ENCODE data around the gene WIPI1. TPM values are rescaled to one million over a fixed set of nuclear protein-coding genes. Genes with fewer than 3 reads are reported as not detected.
"Not testable (repeated sequence)": the region's sequence is repeated elsewhere in the genome, so short reads cannot be mapped to it uniquely, and the experiment has no call there.

WIPI1 gene
- total RNA-seq, 8 experiments from 2014 or later = 11.7 to 82.8 (median 39.1) TPM

- ATAC-seq (replicated peaks in 6 of 8) = no peak
- H3K27ac ChIP-seq = no peak overlapping the region
- no peak overlapping the region for H3K4me3 ChIP-seq
- in situ Hi-C loops (cut with MboI; ENCODE audit: low pct_unique_long_range_greater_than_20kb in 2 of 9, low sequenced_read_pairs in 9 of 9, unreplicated experiment in 9 of 9) = no loop called here
- WGBS, 10 experiments = 0 to 100% (median 96%) methylated on average over 1 of the region's 1 CpG; no CpG with 5 or more reads in 2 of the 10 experiments
- peaks cover 16 to 34% of the 10 kb centered on the region in 2 donors for H3K4me1 ChIP-seq (replicated peaks in 1 of 2)
Measured at GRCh38 chr17:68384471-68384870, 72.8 kb downstream of the WIPI1 start.

- peak in 3 of 8 experiments; percentile 29 to 47 (median 36) for ATAC-seq (replicated peaks in 6 of 8)
- H3K4me3 ChIP-seq = no peak overlapping the region
- WGBS, 10 experiments = 3 to 97% (median 86%) methylated on average over 3 to 10 of the region's 16 CpGs; no CpG with 5 or more reads in 3 of the 10 experiments
- no peak overlapping the region for H3K27ac ChIP-seq
- peaks cover 16 to 34% of the 10 kb centered on the region in 2 donors for H3K4me1 ChIP-seq (replicated peaks in 1 of 2)
- in situ Hi-C loops (cut with MboI; ENCODE audit: low pct_unique_long_range_greater_than_20kb in 2 of 9, low sequenced_read_pairs in 9 of 9, unreplicated experiment in 9 of 9) = no loop called here
Measured at GRCh38 chr17:68383443-68384321, 73.6 kb downstream of the WIPI1 start.

- 40 to 100% (median 75%) methylated on average over 1 to 3 of the region's 4 CpGs; no CpG with 5 or more reads in 3 of the 10 experiments for WGBS, 10 experiments
- in situ Hi-C loops (cut with MboI; ENCODE audit: low pct_unique_long_range_greater_than_20kb in 2 of 9, low sequenced_read_pairs in 9 of 9, unreplicated experiment in 9 of 9) = no loop called here
- H3K27ac ChIP-seq = no peak overlapping the region
Measured at GRCh38 chr17:68383120-68383442, 74.2 kb downstream of the WIPI1 start.

GRCh38 chr17:68382582-68383085 is 74.7 kb downstream of the WIPI1 start:
- no peak overlapping the region for H3K4me3 ChIP-seq
- no peak overlapping the region for H3K27ac ChIP-seq
- ATAC-seq (replicated peaks in 6 of 8) = peak in 1 of 8 experiments; percentile 5
- H3K4me1 ChIP-seq (replicated peaks in 1 of 2) = peaks cover 18 to 33% of the 10 kb centered on the region in 2 donors
- WGBS, 10 experiments = 87 to 100% (median 100%) methylated on average over 1 to 3 of the region's 3 CpGs; no CpG with 5 or more reads in 1 of the 10 experiments
- in situ Hi-C loops (cut with MboI; ENCODE audit: low pct_unique_long_range_greater_than_20kb in 2 of 9, low sequenced_read_pairs in 9 of 9, unreplicated experiment in 9 of 9) = no loop called here

More at GRCh38 chr17:68383120-68383442, 74.2 kb downstream of the WIPI1 start:
- H3K4me3 ChIP-seq = no peak overlapping the region
- H3K4me1 ChIP-seq (replicated peaks in 1 of 2) = peaks cover 18 to 38% of the 10 kb centered on the region in 2 donors
- ATAC-seq (replicated peaks in 6 of 8) = no peak

- WGBS, 10 experiments = 6 to 94% (median 46%) methylated on average over 6 to 11 of the region's 15 CpGs; no CpG with 5 or more reads in 2 of the 10 experiments
- Histone ChIP-seq H3K27ac (no peak overlapping the region), H3K4me3 (no peak overlapping the region), H3K4me1 (replicated peaks in 1 of 2) (peaks cover 13 to 29% of the 10 kb centered on the region in 2 donors)
- ATAC-seq (replicated peaks in 6 of 8) = peak in 4 of 8 experiments; percentile 7 to 64 (median 50)
- in situ Hi-C loops (cut with MboI; ENCODE audit: low pct_unique_long_range_greater_than_20kb in 2 of 9, low sequenced_read_pairs in 9 of 9, unreplicated experiment in 9 of 9) = no loop called here
Measured at GRCh38 chr17:68381076-68381900, 76.0 kb downstream of the WIPI1 start.

GRCh38 chr17:68379692-68380677 is 77.3 kb downstream of the WIPI1 start:
- ATAC-seq (replicated peaks in 6 of 8) = no peak
- WGBS, 10 experiments = 70 to 100% (median 98%) methylated on average over 2 to 11 of the region's 11 CpGs

GRCh38 chr17:68379177-68379510 is 78.2 kb downstream of the WIPI1 start:
- no peak overlapping the region for H3K27ac ChIP-seq
- H3K4me3 ChIP-seq = no peak overlapping the region
- no peak for ATAC-seq (replicated peaks in 6 of 8)
- in situ Hi-C loops (cut with MboI; ENCODE audit: low pct_unique_long_range_greater_than_20kb in 2 of 9, low sequenced_read_pairs in 9 of 9, unreplicated experiment in 9 of 9) = no loop called here
- 0 to 100% (median 90%) methylated on average over 1 to 2 of the region's 3 CpGs; no CpG with 5 or more reads in 5 of the 10 experiments for WGBS, 10 experiments
- H3K4me1 ChIP-seq (replicated peaks in 1 of 2) = peaks cover 13 to 29% of the 10 kb centered on the region in 2 donors

More at GRCh38 chr17:68379692-68380677, 77.3 kb downstream of the WIPI1 start:
- H3K27ac ChIP-seq = no peak overlapping the region
- in situ Hi-C loops (cut with MboI; ENCODE audit: low pct_unique_long_range_greater_than_20kb in 2 of 9, low sequenced_read_pairs in 9 of 9, unreplicated experiment in 9 of 9) = no loop called here
- peaks cover 13 to 29% of the 10 kb centered on the region in 2 donors for H3K4me1 ChIP-seq (replicated peaks in 1 of 2)
- no peak overlapping the region for H3K4me3 ChIP-seq

- in situ Hi-C loops (cut with MboI; ENCODE audit: low pct_unique_long_range_greater_than_20kb in 2 of 9, low sequenced_read_pairs in 9 of 9, unreplicated experiment in 9 of 9) = no loop called here
- ATAC-seq (replicated peaks in 6 of 8) = peak; percentile 62 to 98 (median 96)
- Histone ChIP-seq H3K4me1 (replicated peaks in 1 of 2) (peaks cover 13 to 29% of the 10 kb centered on the region in 2 donors), H3K4me3 (no peak overlapping the region), H3K27ac (peak overlapping the region in 1 of 2 donors; percentile 9)
- 17 to 50% (median 43%) methylated on average over 1 to 7 of the region's 21 CpGs; no CpG with 5 or more reads in 4 of the 10 experiments for WGBS, 10 experiments
Measured at GRCh38 chr17:68378268-68379176, 78.8 kb downstream of the WIPI1 start.

DNA sequence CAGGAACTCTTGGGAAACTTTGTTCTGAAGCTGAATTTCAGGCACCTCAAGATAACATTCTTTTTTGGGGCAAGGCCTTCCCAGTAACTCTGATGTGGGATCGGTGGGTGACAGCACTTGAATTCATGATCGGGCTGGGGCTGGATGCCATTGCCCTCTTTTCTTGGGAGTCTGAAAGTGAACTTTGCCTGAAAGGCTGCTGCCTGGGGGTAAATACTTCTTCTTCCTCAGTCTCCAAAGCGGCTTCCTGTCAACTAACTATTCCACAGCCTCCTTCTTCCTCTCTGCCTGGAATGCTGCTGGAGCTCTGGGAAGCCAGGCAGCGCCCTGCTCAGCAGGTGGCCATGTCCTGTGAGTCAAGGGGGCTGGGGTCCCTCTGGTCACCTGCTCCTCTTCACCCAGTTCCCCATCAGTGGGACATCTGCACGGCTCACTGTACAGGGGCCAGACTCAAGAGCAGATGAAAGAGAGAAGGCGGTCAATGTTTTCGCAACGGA is 79.5 kb downstream of the WIPI1 start:
- no peak for ATAC-seq (replicated peaks in 6 of 8)

GRCh38 chr17:68376178-68376577 is 81.1 kb downstream of the WIPI1 start:
- WGBS, 10 experiments = 88 to 100% (median 100%) methylated on average over 1 to 2 of the region's 2 CpGs; no CpG with 5 or more reads in 5 of the 10 experiments
- in situ Hi-C loops (cut with MboI; ENCODE audit: low pct_unique_long_range_greater_than_20kb in 2 of 9, low sequenced_read_pairs in 9 of 9, unreplicated experiment in 9 of 9); ATAC-seq (replicated peaks in 6 of 8); H3K27ac ChIP-seq; H3K4me3 ChIP-seq: not testable (repeated sequence)
- H3K4me1 ChIP-seq (replicated peaks in 1 of 2) = peaks cover 8 to 13% of the 10 kb centered on the region in 2 donors

More for the DNA sequence above, 79.5 kb downstream of the WIPI1 start:
- Histone ChIP-seq H3K27ac (peak overlapping the region in 1 of 2 donors; percentile 25), H3K4me1 (replicated peaks in 1 of 2) (peaks cover 13 to 22% of the 10 kb centered on the region in 2 donors), H3K4me3 (no peak overlapping the region)
- WGBS, 10 experiments = 30 to 90% (median 60%) methylated on average over 2 to 8 of the region's 8 CpGs; no CpG with 5 or more reads in 5 of the 10 experiments
- in situ Hi-C loops (cut with MboI; ENCODE audit: low pct_unique_long_range_greater_than_20kb in 2 of 9, low sequenced_read_pairs in 9 of 9, unreplicated experiment in 9 of 9) = no loop called here

DNA sequence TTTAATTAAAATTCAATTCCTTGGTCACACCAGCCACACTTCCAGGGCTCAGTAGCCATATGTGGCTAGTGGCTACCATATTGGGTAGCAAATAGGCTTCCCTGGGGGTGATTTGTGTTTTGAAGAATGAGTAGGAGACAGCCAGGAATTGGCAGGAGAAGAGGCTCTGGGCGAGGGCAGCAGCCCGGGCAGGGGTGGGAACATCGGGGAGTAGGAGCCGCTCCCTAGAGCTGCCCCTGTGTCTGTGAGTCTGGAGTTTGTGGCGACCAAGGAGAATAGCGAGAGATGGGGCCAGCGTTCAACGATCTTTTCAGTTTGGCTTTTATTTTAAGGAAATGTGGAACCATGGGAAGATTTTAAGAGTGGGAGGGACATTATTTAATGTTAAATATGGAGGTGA is 81.7 kb downstream of the WIPI1 start:
- Histone ChIP-seq H3K4me1 (replicated peaks in 1 of 2) (peaks cover 6 to 13% of the 10 kb centered on the region in 2 donors), H3K27ac (no peak overlapping the region), H3K4me3 (no peak overlapping the region)
- ATAC-seq (replicated peaks in 6 of 8) = no peak
- in situ Hi-C loops (cut with MboI; ENCODE audit: low pct_unique_long_range_greater_than_20kb in 2 of 9, low sequenced_read_pairs in 9 of 9, unreplicated experiment in 9 of 9) = no loop called here
- WGBS, 10 experiments = 65 to 100% (median 93%) methylated on average over 1 to 5 of the region's 8 CpGs; no CpG with 5 or more reads in 3 of the 10 experiments

Data from motor neuron (in vitro differentiated cells).